Peyer's patch (tissue), 4 donors: ENCODE measurements around the gene LHFPL2. TPM values are rescaled to one million over a fixed set of nuclear protein-coding genes. Genes with fewer than 3 reads are reported as not detected.

ENCODE experiments used
- DNase-seq, 3 donors: peaks; one replicate each; pipeline ENCODE4 v3.0.0-alpha.2; 2017 to 2019
- H3K27ac ChIP-seq, 4 donors: fragments of 200-600 bp; sonication (generic); one replicate each; pipeline ENCODE4 v1.5.1; 2016 to 2019
- H3K27me3 ChIP-seq, 2 donors: fragments of 200-600 bp; sonication (generic); one replicate each; pipeline ENCODE4 v1.5.1; 2019
- H3K36me3 ChIP-seq, 3 donors: fragments of 200-600 bp; sonication (generic); one replicate each; pipeline ENCODE4 v1.5.1; 2016 to 2019
- H3K4me1 ChIP-seq, 4 donors: fragments of 200-600 bp; sonication (generic); one replicate each; pipeline ENCODE4 v1.5.1; 2016 to 2019
- H3K4me3 ChIP-seq, 4 donors: fragments of 200-600 bp; sonication (generic); 1 replicate in 3 of 4; 2 replicates in 1 of 4; pipeline ENCODE4 v1.5.1; 2016 to 2019; ENCODE audit warnings: mild to moderate bottlenecking in 1 of 4
- H3K9me3 ChIP-seq, 4 donors: fragments of 200-600 bp; sonication (generic); one replicate each; pipeline ENCODE4 v1.5.1; 2016 to 2019; ENCODE audit warnings: mild to moderate bottlenecking in 1 of 4
- POLR2A ChIP-seq, 2 donors: fragments of 450-650 bp; IDR thresholded peaks; one replicate each; pipeline ENCODE4 v1.5.1; 2017; ENCODE audit warnings: antibody characterized with exemption in 2 of 2, mild to moderate bottlenecking in 2 of 2, moderate library complexity in 2 of 2
- total RNA-seq, 4 donors: library from RNA; depleted of rRNA; stranded (reverse); fragments of >200 nt; gene quantifications; one replicate each; pipeline ENCODE4 v1.1.0, GENCODE V29; 2016
- TF ChIP-seq, protein P1 (sequence below), 6 experiments: fragments of 450-650 bp in 4 of 6; fragments of 200-600 bp in 2 of 6; sonication (generic) in 1 of 6; IDR thresholded peaks; one replicate each; pipeline ENCODE4 v1.5.1; 2017 to 2019; ENCODE audit warnings: antibody characterized with exemption in 6 of 6, mild to moderate bottlenecking in 3 of 6, moderate library complexity in 1 of 6

LHFPL2 gene
- total RNA-seq, 4 donors from 2014 or later, result 22.3 to 63.4 (median 55.7) TPM

DNA sequence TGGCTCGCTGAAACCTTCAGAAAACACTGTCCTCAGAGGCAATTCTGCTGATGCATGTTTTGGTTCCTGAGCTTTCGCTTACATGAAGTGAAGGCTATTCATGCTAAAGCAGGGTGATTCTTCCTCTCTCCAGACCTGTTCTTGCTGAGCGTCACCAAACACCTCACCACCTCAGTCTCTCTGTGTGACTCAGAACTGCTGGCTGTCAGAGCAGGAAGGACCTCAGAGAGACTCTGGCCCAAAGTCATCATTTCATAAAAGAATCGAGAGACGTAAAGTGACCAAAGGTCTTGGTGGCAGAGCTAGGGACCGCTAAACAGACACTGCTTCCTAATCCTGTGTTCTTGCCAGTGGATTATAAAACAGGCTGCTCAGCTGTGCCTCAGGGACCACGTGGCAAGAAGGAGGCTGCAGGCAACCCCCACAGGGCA is 73.8 kb downstream of the LHFPL2 start:
- peak overlapping the region; percentile 38 to 61 (median 56) for H3K27ac ChIP-seq
- no peaks in the 10 kb centered on the region for H3K27me3 ChIP-seq
- no peaks in the 10 kb centered on the region for H3K9me3 ChIP-seq
- H3K36me3 ChIP-seq, result no peaks in the 10 kb centered on the region
- H3K4me3 ChIP-seq, result no peak overlapping the region
- peaks cover 0 to 9% (median 3%) of the 10 kb centered on the region in 4 donors for H3K4me1 ChIP-seq
- peak in 1 of 3 donors; percentile 69 for DNase-seq
- TF ChIP-seq, protein P1, sequence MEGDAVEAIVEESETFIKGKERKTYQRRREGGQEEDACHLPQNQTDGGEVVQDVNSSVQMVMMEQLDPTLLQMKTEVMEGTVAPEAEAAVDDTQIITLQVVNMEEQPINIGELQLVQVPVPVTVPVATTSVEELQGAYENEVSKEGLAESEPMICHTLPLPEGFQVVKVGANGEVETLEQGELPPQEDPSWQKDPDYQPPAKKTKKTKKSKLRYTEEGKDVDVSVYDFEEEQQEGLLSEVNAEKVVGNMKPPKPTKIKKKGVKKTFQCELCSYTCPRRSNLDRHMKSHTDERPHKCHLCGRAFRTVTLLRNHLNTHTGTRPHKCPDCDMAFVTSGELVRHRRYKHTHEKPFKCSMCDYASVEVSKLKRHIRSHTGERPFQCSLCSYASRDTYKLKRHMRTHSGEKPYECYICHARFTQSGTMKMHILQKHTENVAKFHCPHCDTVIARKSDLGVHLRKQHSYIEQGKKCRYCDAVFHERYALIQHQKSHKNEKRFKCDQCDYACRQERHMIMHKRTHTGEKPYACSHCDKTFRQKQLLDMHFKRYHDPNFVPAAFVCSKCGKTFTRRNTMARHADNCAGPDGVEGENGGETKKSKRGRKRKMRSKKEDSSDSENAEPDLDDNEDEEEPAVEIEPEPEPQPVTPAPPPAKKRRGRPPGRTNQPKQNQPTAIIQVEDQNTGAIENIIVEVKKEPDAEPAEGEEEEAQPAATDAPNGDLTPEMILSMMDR (IDR thresholded peaks at IDR 0.05), result no peak
- TF ChIP-seq POLR2A (IDR thresholded peaks at IDR 0.05), result no peak

DNA sequence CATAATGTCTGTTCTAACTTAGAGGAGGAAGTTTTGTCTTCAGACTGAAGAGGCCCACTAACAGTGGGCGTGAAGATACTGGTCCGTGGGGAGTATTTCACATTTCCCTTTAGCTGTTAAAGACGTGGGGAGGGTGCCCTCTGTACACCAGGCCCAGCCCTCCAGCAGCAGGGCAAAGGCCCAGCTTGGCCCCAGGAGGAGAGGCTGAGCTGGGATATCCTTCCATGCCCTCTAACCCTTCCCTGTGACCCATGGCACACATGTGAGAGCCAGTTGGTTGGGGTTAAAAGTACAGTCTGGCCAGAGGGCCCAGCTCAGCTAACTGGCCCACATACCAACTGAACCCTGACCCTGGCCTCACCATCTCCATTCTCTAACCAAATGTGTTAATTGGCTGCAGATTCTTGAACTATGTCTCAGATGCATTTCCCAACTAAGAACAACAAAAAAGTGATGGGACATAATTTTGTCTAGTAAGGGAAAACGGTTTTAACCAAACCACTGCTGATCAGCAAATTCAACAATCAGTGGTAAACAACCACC is 74.4 kb downstream of the LHFPL2 start:
- TF ChIP-seq, protein P1 (IDR thresholded peaks at IDR 0.05), result no peak
- DNase-seq, result peak in 2 of 3 donors; percentile 63 to 68
- no peak overlapping the region for H3K4me3 ChIP-seq
- H3K9me3 ChIP-seq, result no peaks in the 10 kb centered on the region
- H3K36me3 ChIP-seq, result no peaks in the 10 kb centered on the region
- peaks cover 0 to 9% (median 3%) of the 10 kb centered on the region in 4 donors for H3K4me1 ChIP-seq
- peak overlapping the region; percentile 38 to 61 (median 56) for H3K27ac ChIP-seq
- H3K27me3 ChIP-seq, result no peaks in the 10 kb centered on the region

DNA sequence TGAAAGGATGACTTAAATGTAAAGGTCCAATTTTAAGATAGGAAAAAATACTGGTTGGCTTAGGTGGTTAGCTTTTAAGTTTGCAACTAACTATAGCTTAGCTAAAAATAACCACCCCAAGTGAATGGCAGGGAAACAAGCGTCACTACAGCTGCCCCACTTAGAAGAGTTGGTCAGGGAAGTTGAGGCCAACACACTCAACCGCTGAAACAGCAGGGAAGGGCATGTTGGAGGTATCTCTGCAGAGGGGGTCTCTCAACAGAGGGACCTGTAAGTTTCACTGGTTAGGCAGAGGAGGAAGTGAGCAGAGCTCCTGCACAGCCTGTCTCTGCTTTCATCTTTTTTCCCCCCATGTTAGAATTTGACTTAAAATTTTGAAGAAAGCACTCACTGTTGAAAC is 75.3 kb downstream of the LHFPL2 start:
- Histone ChIP-seq H3K4me1 (peaks cover 0 to 9% (median 5%) of the 10 kb centered on the region in 4 donors), H3K4me3 (no peak overlapping the region), H3K27ac (no peak overlapping the region), H3K9me3 (no peaks in the 10 kb centered on the region), H3K27me3 (no peaks in the 10 kb centered on the region), H3K36me3 (no peaks in the 10 kb centered on the region)
- TF ChIP-seq, protein P1 (IDR thresholded peaks at IDR 0.05), result no peak
- DNase-seq, result no peak

DNA sequence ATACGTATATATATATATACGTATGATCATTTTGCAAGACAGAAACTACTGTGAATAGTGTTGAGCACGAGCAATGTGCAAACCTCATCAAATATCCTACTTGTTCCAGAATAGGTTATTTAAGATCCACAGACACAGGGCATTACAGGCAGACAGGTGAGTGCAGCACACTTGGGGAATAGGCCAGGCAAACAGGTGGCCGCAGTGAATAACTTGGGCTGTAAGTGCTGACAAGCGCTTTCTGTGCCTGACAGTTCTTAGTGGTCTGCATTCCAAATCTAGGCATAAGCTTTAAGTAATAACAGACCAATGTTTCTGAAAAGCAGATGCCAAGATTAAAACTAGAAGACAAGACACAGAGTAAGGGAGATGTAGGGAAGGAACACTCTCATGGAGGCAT is 77.9 kb downstream of the LHFPL2 start:
- DNase-seq, result no peak
- no peaks in the 10 kb centered on the region for H3K27me3 ChIP-seq
- no peaks in the 10 kb centered on the region for H3K9me3 ChIP-seq
- H3K27ac ChIP-seq, result no peak overlapping the region
- no peaks in the 10 kb centered on the region for H3K36me3 ChIP-seq
- TF ChIP-seq, protein P1 (IDR thresholded peaks at IDR 0.05), result no peak
- TF ChIP-seq POLR2A (IDR thresholded peaks at IDR 0.05), result no peak
- no peak overlapping the region for H3K4me3 ChIP-seq
- H3K4me1 ChIP-seq, result peaks cover 0 to 9% (median 5%) of the 10 kb centered on the region in 4 donors

DNA sequence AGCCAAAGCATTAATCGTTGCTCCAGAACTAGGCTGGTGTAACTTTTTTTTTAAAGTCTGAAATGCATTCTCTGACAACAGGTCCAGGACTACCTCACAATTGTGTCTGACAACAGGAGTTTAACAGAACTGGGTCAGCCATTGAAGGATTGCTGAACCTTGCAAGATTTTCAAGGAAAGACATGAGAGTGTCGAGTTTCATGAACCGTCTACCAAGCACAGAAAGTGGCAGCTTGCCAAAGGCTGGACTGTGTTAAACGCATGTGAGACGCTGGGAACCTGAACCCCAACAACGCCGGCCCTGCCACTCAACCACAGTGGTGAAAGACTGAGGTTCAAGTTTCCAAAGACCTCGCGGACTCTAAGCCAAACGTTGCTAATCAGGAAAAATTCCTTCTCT is 79.1 kb downstream of the LHFPL2 start:
- Histone ChIP-seq H3K9me3 (no peaks in the 10 kb centered on the region), H3K4me3 (no peak overlapping the region), H3K36me3 (no peaks in the 10 kb centered on the region), H3K4me1 (peaks cover 0 to 8% (median 3%) of the 10 kb centered on the region in 4 donors), H3K27me3 (no peaks in the 10 kb centered on the region), H3K27ac (no peak overlapping the region)
- DNase-seq, result no peak
- TF ChIP-seq POLR2A (IDR thresholded peaks at IDR 0.05), result no peak
- TF ChIP-seq, protein P1 (IDR thresholded peaks at IDR 0.05), result no peak

DNA sequence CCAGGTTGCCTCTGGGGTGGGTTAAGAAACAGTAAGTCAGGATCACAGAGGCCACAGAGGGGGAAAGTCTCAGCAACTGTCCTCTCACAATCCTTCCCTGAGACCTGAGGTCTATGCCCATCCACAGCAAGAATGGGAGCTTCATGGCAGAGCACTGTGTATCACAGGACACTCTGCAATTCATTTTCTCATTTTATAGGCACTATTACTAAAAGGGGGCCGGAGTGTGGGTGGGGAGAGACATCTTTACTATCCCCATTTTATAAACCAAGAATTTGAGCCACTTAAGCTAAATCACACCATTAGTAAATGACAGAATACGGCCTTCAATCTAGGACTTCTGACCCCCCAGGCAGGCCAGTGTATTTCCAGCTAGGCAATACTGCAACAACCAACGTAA is 79.9 kb downstream of the LHFPL2 start:
- DNase-seq, result no peak
- Histone ChIP-seq H3K27me3 (no peaks in the 10 kb centered on the region), H3K4me1 (peaks cover 0 to 4% (median 0%) of the 10 kb centered on the region in 4 donors), H3K27ac (peak overlapping the region in 1 of 4 donors; percentile 3), H3K36me3 (no peaks in the 10 kb centered on the region), H3K9me3 (no peaks in the 10 kb centered on the region), H3K4me3 (no peak overlapping the region)
- TF ChIP-seq, protein P1 (IDR thresholded peaks at IDR 0.05), result no peak
- TF ChIP-seq POLR2A (IDR thresholded peaks at IDR 0.05), result no peak
